Neutrophil (primary cell): ENCODE measurements around the gene RPTN.

Source experiments
- H3K27ac ChIP-seq: fragments of 200-600 bp; sonication (generic); 2 replicates; pipeline ENCODE4 v1.5.1; 2016; ENCODE audit warnings: mild to moderate bottlenecking, moderate library complexity
- H3K27me3 ChIP-seq: fragments of 200-600 bp; sonication (generic); 2 replicates; pipeline ENCODE4 v1.6.0; 2016; ENCODE audit warnings: mild to moderate bottlenecking
- H3K36me3 ChIP-seq: fragments of 200-600 bp; sonication (generic); 2 replicates; pipeline ENCODE4 v1.5.1; 2017
- H3K4me1 ChIP-seq, 2 experiments: fragments of 200-600 bp in 1 of 2; sonication (generic) in 1 of 2; 1 replicate in 1 of 2; 2 replicates in 1 of 2; pipeline versions ENCODE4 v1.5.1 to v1.6.1; 2013 to 2016; ENCODE audit warnings: low read depth in 1 of 2, low read length in 1 of 2, mild to moderate bottlenecking in 1 of 2, moderate library complexity in 1 of 2; ENCODE audit not compliant: control insufficient read depth in 1 of 2, insufficient read depth in 1 of 2
- H3K4me3 ChIP-seq, 2 experiments: fragments of 200-600 bp in 1 of 2; sonication (generic) in 1 of 2; 1 replicate in 1 of 2; 2 replicates in 1 of 2; pipeline ENCODE4 v1.5.1; 2013 to 2016; ENCODE audit warnings: low read depth in 1 of 2, low read length in 1 of 2, mild to moderate bottlenecking in 1 of 2, moderate library complexity in 1 of 2
- H3K9me3 ChIP-seq: fragments of 200-600 bp; sonication (generic); 2 replicates; pipeline ENCODE4 v1.5.1; 2016
- TF ChIP-seq, protein P1 (sequence below): fragments of 200-600 bp; sonication (generic); IDR thresholded peaks from 2 replicates; pipeline ENCODE4 v1.5.1; 2016; ENCODE audit warnings: antibody characterized with exemption

Gene RPTN

DNA sequence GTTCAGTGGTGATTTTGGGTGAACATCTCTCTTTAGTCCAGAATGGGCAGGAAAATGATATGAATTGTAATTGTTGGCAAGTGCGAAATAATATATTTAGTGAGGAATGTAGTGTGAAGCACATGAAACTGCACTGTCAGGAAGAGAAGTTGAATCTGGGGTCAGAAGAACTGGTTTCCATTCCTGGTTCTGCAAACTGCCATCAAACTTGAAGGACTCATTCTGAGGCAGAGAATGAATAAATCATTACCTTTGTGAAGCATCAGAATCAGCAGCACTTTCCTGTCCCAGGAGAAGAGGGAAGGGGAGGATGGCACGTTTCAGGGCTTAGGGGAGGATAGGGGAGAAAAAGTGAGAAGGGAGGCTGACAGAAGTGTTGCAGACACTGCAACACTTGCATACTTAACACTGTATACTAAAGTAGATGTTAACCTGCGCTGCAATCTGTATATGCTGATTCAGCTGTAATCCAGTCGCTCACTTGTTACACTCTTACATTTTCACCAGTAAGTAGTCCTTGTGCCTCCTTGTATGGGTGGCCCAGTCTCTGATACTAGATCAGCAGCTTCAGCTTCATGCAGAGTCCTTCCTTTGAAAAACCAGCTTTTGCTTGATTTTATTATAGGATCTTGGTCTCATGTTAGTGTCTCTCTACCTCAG lies 10.5 kb upstream of the RPTN start:
- Histone ChIP-seq H3K27ac (no peak overlapping the region), H3K4me3 (no peak overlapping the region), H3K4me1 (no peaks in the 10 kb centered on the region), H3K36me3 (no peaks in the 10 kb centered on the region), H3K9me3 (no peaks in the 10 kb centered on the region), H3K27me3 (no peaks in the 10 kb centered on the region)
- TF ChIP-seq, protein P1, sequence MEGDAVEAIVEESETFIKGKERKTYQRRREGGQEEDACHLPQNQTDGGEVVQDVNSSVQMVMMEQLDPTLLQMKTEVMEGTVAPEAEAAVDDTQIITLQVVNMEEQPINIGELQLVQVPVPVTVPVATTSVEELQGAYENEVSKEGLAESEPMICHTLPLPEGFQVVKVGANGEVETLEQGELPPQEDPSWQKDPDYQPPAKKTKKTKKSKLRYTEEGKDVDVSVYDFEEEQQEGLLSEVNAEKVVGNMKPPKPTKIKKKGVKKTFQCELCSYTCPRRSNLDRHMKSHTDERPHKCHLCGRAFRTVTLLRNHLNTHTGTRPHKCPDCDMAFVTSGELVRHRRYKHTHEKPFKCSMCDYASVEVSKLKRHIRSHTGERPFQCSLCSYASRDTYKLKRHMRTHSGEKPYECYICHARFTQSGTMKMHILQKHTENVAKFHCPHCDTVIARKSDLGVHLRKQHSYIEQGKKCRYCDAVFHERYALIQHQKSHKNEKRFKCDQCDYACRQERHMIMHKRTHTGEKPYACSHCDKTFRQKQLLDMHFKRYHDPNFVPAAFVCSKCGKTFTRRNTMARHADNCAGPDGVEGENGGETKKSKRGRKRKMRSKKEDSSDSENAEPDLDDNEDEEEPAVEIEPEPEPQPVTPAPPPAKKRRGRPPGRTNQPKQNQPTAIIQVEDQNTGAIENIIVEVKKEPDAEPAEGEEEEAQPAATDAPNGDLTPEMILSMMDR: no peak

DNA sequence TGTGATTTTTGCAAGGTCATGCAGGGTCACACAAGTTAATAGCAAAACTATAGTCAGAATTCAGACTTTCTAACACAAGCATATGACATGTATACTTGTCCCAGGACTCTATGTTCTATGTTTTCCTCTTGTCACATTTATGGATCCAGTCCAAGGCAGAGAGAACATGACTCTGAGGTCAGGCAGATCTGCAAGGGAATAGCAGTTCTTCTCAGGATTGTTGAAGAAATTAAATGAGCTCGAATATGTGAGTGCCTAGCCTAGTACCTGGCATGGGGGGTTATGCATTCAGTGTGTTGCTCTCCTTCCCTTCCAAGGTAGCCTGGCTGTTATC lies 9.5 kb upstream of the RPTN start:
- no peaks in the 10 kb centered on the region for H3K36me3 ChIP-seq
- TF ChIP-seq, protein P1: no peak
- no peaks in the 10 kb centered on the region for H3K27me3 ChIP-seq
- no peak overlapping the region for H3K4me3 ChIP-seq
- no peak overlapping the region for H3K27ac ChIP-seq
- H3K9me3 ChIP-seq: no peaks in the 10 kb centered on the region
- H3K4me1 ChIP-seq: no peaks in the 10 kb centered on the region

DNA sequence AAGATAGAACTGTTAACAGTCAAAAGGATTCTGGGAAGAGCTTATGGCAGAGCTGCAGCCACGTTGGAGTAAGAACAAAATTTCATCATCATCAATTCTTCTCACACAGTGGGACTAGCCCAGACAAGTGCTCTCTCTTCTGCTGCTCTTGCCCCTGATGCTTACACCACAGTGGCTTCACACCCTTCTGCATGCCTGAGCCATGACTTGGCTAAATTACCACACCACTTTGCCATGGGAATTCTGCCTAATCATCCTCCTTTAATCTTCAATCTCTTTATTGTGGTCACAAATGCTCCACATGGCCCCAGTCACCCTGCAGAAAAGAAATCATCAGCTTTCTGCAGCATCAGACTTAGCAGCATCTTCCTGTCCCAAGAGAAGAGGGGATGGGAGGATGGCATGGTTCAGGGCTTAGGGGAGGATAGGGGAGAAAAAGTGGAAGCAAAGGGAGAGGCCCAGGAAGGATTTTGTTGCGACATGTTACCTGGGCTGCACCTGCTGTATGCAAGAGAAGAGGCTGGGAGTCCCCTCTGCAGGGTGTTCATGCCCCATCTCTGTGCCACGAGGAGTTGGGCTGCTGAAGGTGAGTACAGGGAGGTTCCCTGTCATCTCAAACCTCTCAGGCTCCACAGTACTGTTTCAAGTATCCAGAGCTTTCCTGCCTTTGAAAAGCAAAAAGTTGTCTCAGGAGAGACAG lies 9.0 kb upstream of the RPTN start:
- TF ChIP-seq, protein P1: no peak
- Histone ChIP-seq H3K27ac (no peak overlapping the region), H3K36me3 (no peaks in the 10 kb centered on the region), H3K27me3 (no peaks in the 10 kb centered on the region), H3K4me1 (no peaks in the 10 kb centered on the region), H3K9me3 (no peaks in the 10 kb centered on the region), H3K4me3 (no peak overlapping the region)

- Histone ChIP-seq H3K4me3 (no peak overlapping the region), H3K27me3 (no peaks in the 10 kb centered on the region), H3K4me1 (no peaks in the 10 kb centered on the region), H3K36me3 (no peaks in the 10 kb centered on the region), H3K9me3 (no peaks in the 10 kb centered on the region), H3K27ac (no peak overlapping the region)
- TF ChIP-seq, protein P1: no peak
Observed at GRCh38 chr1:152166966-152167365, 7.9 kb upstream of the RPTN start.

DNA sequence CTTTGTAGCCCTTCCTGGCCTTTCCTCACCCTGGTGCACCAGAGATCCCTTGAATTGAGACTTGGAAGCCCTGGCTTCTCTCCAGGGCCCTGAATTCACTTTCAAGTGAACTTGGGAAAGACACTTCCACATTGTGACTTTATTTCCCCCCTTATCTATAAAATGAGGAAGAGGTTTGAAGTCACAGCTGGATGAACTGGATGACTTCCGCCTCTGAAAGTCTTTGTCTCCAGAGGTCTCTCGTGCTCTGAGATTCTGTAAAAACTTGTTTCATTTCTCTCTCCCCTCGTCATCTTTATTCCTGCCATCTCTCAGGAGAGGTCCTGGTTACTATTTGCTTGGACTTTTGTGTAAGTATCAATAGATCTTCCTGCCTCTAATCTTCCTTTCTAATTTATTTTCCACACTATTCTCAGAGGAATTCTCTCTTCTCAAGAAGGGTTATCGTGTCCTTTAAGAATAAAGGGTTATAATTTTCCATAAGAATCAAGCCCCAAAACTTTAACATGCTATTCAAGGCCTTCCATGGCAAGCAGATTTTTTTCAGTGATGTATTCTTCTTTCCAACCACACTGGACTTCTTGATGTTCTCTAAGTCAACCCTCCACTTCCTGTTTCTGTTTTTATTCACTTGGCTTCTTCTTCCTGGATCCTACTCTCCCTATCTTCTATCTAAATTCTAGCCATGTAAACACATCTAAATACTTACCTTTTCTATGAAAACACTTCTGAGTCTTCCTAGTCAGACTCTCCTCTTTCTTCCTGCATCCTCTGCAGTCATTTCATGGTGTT lies 6.5 kb upstream of the RPTN start:
- H3K27me3 ChIP-seq: no peaks in the 10 kb centered on the region
- no peak overlapping the region for H3K27ac ChIP-seq
- H3K4me1 ChIP-seq: no peaks in the 10 kb centered on the region
- no peaks in the 10 kb centered on the region for H3K36me3 ChIP-seq
- H3K4me3 ChIP-seq: no peak overlapping the region
- H3K9me3 ChIP-seq: no peaks in the 10 kb centered on the region
- TF ChIP-seq, protein P1: no peak
